SK-N-SH treated with all-trans-retinoic acid at 6 μM for 48 hours (cell line): Measurements from ENCODE around the gene MAML2.

Experiments used
- ATAC-seq: fragments of 200-7000 bp; cut with Tn5 transposase; 3 replicates; pipeline ENCODE4 v1.9.1; 2020; ENCODE audit warnings: mild to moderate bottlenecking, moderate library complexity
- ARNTL ChIP-seq: fragments of 450-650 bp; formaldehyde crosslinking; IDR thresholded peaks from 2 replicates; pipeline ENCODE4 v1.5.0; 2020; ENCODE audit warnings: low read depth, mild to moderate bottlenecking, moderate library complexity, borderline replicate concordance
- BACH2 ChIP-seq: fragments of 250-450 bp; sonication (Bioruptor Pico); IDR thresholded peaks from 2 replicates; pipeline ENCODE4 v1.9.0; 2021; ENCODE audit warnings: mild to moderate bottlenecking, borderline replicate concordance
- CSDC2 ChIP-seq: fragments of 250-450 bp; sonication (Bioruptor Pico); IDR thresholded peaks from 2 replicates; pipeline ENCODE4 v1.5.0; 2020; ENCODE audit warnings: mild to moderate bottlenecking, moderate library complexity
- CSRNP3 ChIP-seq: fragments of 250-450 bp; sonication (Bioruptor Pico); IDR thresholded peaks from 2 replicates; pipeline ENCODE4 v1.5.1; 2021; ENCODE audit warnings: mild to moderate bottlenecking, moderate library complexity
- ESRRG ChIP-seq: fragments of 250-450 bp; sonication (Bioruptor Pico); IDR thresholded peaks from 2 replicates; pipeline ENCODE4 v1.6.1; 2021; ENCODE audit warnings: mild to moderate bottlenecking
- GLIS3 ChIP-seq: fragments of 250-450 bp; sonication (Bioruptor Pico); IDR thresholded peaks from 2 replicates; pipeline ENCODE4 v1.5.0; 2020; ENCODE audit warnings: mild to moderate bottlenecking, moderate library complexity
- ISL1 ChIP-seq: fragments of 250-450 bp; sonication (Bioruptor Pico); IDR thresholded peaks from 2 replicates; pipeline ENCODE4 v2.1.2; 2022; ENCODE audit warnings: mild to moderate bottlenecking, moderate library complexity
- OSR1 ChIP-seq: fragments of 250-450 bp; sonication (Bioruptor Pico); IDR thresholded peaks from 2 replicates; pipeline ENCODE4 v1.8.0; 2022; ENCODE audit warnings: moderate library complexity, mild to moderate bottlenecking, inconsistent platforms
- POU6F1 ChIP-seq: fragments of 250-450 bp; sonication (Bioruptor Pico); IDR thresholded peaks from 2 replicates; pipeline ENCODE4 v1.8.0; 2021; ENCODE audit warnings: low read depth, mild to moderate bottlenecking, moderate library complexity, borderline replicate concordance
- RARB ChIP-seq: fragments of 250-450 bp; sonication (Bioruptor Pico); IDR thresholded peaks from 2 replicates; pipeline ENCODE4 v1.8.0; 2021; ENCODE audit warnings: mild to moderate bottlenecking, moderate library complexity
- TOX ChIP-seq: fragments of 250-450 bp; sonication (Bioruptor Pico); IDR thresholded peaks from 2 replicates; pipeline ENCODE4 v1.8.0; 2021; ENCODE audit warnings: mild to moderate bottlenecking, moderate library complexity, borderline replicate concordance
- TSHZ2 ChIP-seq: fragments of 250-450 bp; sonication (Bioruptor Pico); IDR thresholded peaks from 2 replicates; pipeline ENCODE4 v1.5.0; 2020; ENCODE audit warnings: mild to moderate bottlenecking, moderate library complexity
- ZC3H10 ChIP-seq: fragments of 250-450 bp; sonication (Bioruptor Pico); IDR thresholded peaks from 2 replicates; pipeline ENCODE4 v1.5.1; 2021; ENCODE audit warnings: mild to moderate bottlenecking, moderate library complexity
- ZFP3 ChIP-seq: fragments of 250-450 bp; sonication (Bioruptor Pico); IDR thresholded peaks from 2 replicates; pipeline ENCODE4 v1.5.0; 2020; ENCODE audit warnings: mild to moderate bottlenecking, moderate library complexity
- ZFP30 ChIP-seq: fragments of 450-650 bp; formaldehyde crosslinking; IDR thresholded peaks from 2 replicates; pipeline ENCODE4 v1.5.0; 2022; ENCODE audit warnings: mild to moderate bottlenecking, moderate library complexity
- ZNF565 ChIP-seq: fragments of 450-650 bp; formaldehyde crosslinking; conservative IDR thresholded peaks from 2 replicates; pipeline ENCODE4 v1.5.0; 2020; ENCODE audit warnings: low read depth, mild to moderate bottlenecking, moderate library complexity
- ZNF70 ChIP-seq: fragments of 450-650 bp; formaldehyde crosslinking; IDR thresholded peaks from 2 replicates; pipeline ENCODE4 v1.5.0; 2020; ENCODE audit warnings: mild to moderate bottlenecking, moderate library complexity
- ZNF8 ChIP-seq: fragments of 450-650 bp; formaldehyde crosslinking; IDR thresholded peaks from 2 replicates; pipeline ENCODE4 v1.5.0; 2020; ENCODE audit warnings: mild to moderate bottlenecking, moderate library complexity

Gene MAML2

GRCh38 chr11:96213500-96213899, 129.5 kb downstream of the MAML2 start (continued):
- TF ChIP-seq ESRRG (CRISPR knock-in tag) (no peak), CSRNP3 (CRISPR knock-in tag) (no peak), TSHZ2 (no peak), RARB (no peak), POU6F1 (CRISPR knock-in tag) (no peak), ZNF565 (CRISPR knock-in tag) (no peak), BACH2 (CRISPR knock-in tag) (no peak), ZFP3 (CRISPR knock-in tag) (0 out of 2 replicates have a peak, but pooled peaks have one; percentile 36), TOX (CRISPR knock-in tag) (no peak)

GRCh38 chr11:96211436-96211835, 131.6 kb downstream of the MAML2 start:
- ATAC-seq, result no peak
- no peak for TF ChIP-seq ZC3H10 (CRISPR knock-in tag)
- TF ChIP-seq ZNF70 (CRISPR knock-in tag), result no peak
- TF ChIP-seq ISL1 (CRISPR knock-in tag), result no peak
- TF ChIP-seq BACH2 (CRISPR knock-in tag), result no peak
- TF ChIP-seq POU6F1 (CRISPR knock-in tag), result no peak
- no peak for TF ChIP-seq ARNTL (CRISPR knock-in tag)
- no peak for TF ChIP-seq ESRRG (CRISPR knock-in tag)
- TF ChIP-seq ZFP30, result no peak
- TF ChIP-seq TSHZ2, result no peak
- TF ChIP-seq OSR1 (CRISPR knock-in tag), result no peak
- TF ChIP-seq ZFP3 (CRISPR knock-in tag), result no peak
- TF ChIP-seq CSRNP3 (CRISPR knock-in tag), result no peak
- TF ChIP-seq CSDC2, result no peak
- no peak for TF ChIP-seq ZNF8 (CRISPR knock-in tag)
- no peak for TF ChIP-seq TOX (CRISPR knock-in tag)
- TF ChIP-seq GLIS3 (CRISPR knock-in tag), result no peak
